CD4-positive, alpha-beta T cell (primary cell): ENCODE measurements around the gene TPSAB1. TPM values are rescaled to one million over a fixed set of nuclear protein-coding genes. Genes with fewer than 3 reads are reported as not detected.

Experiments
- ATAC-seq: fragments of 200-7000 bp; cut with Tn5 transposase; one replicate; pipeline ENCODE4 v1.10.0; 2022; ENCODE audit warnings: mild to moderate bottlenecking; ENCODE audit not compliant: poor library complexity
- CTCF ChIA-PET: fragments of 350-600 bp; sonication (Branson Sonifier 250); formaldehyde crosslinking; loops from one replicate; lab custom pipeline; 2021; ENCODE audit warnings: antibody characterized with exemption, inconsistent platforms; lab: Charles Lee
- POLR2A ChIA-PET: fragments of 350-600 bp; sonication (Branson Sonifier 250); formaldehyde crosslinking; loops from one replicate; lab custom pipeline; 2021; ENCODE audit warnings: antibody characterized with exemption, inconsistent platforms; lab: Charles Lee
- DNase-seq, 14 experiments: peaks; one replicate each; pipeline ENCODE4 v3.0.0-alpha.2; 2013 to 2020; ENCODE audit warnings: mixed read lengths in 2 of 14
- H3K27ac ChIP-seq, 2 donors: one replicate each; pipeline versions ENCODE4 v1.5.1 to v1.7.0; 2013; ENCODE audit warnings: low read length in 2 of 2, low read depth in 1 of 2, mild to moderate bottlenecking in 1 of 2
- H3K27me3 ChIP-seq, 2 experiments: 1 replicate in 1 of 2; 2 replicates in 1 of 2; pipeline versions ENCODE4 v1.6.1 to v1.7.0; 2013; ENCODE audit warnings: low read length in 2 of 2, control low read depth in 1 of 2, mild to moderate bottlenecking in 1 of 2, moderate library complexity in 1 of 2; ENCODE audit not compliant: insufficient read depth in 2 of 2, control insufficient read depth in 1 of 2
- H3K36me3 ChIP-seq: one replicate; pipeline ENCODE4 v1.6.1; 2013; ENCODE audit warnings: low read length, control low read depth; ENCODE audit not compliant: insufficient read depth
- H3K4me1 ChIP-seq: one replicate; pipeline ENCODE4 v1.6.1; 2013; ENCODE audit warnings: low read length, control low read depth; ENCODE audit not compliant: insufficient read depth
- H3K4me3 ChIP-seq: one replicate; pipeline ENCODE4 v1.5.1; 2013; ENCODE audit warnings: mild to moderate bottlenecking, low read length, moderate library complexity
- H3K9me3 ChIP-seq, 2 experiments: 1 replicate in 1 of 2; 2 replicates in 1 of 2; pipeline versions ENCODE4 v1.6.1 to v1.7.0; 2013; ENCODE audit warnings: low read length in 2 of 2, mild to moderate bottlenecking in 2 of 2, control low read depth in 1 of 2, moderate library complexity in 1 of 2; ENCODE audit not compliant: control insufficient read depth in 1 of 2, insufficient read depth in 1 of 2
- H3K27ac Mint-ChIP-seq: one replicate; pipeline ENCODE4 v1.8.0; 2020; ENCODE audit warnings: mixed read lengths
- H3K27me3 Mint-ChIP-seq: one replicate; pipeline ENCODE4 v1.8.0; 2021; ENCODE audit warnings: mixed read lengths
- H3K36me3 Mint-ChIP-seq: one replicate; pipeline ENCODE4 v1.8.0; 2021; ENCODE audit warnings: low read depth, mixed read lengths
- H3K4me1 Mint-ChIP-seq: one replicate; pipeline ENCODE4 v1.8.0; 2021; ENCODE audit warnings: low read depth, mixed read lengths
- H3K4me3 Mint-ChIP-seq: one replicate; pipeline ENCODE4 v1.8.0; 2020; ENCODE audit warnings: mild to moderate bottlenecking, mixed read lengths
- H3K9me3 Mint-ChIP-seq: one replicate; pipeline ENCODE4 v1.8.0; 2020; ENCODE audit warnings: mixed read lengths
- CTCF ChIP-seq: fragments of 200-600 bp; IDR thresholded peaks from one replicate; pipeline ENCODE4 v1.8.0; 2022; ENCODE audit warnings: antibody characterized with exemption, mild to moderate bottlenecking
- intact Hi-C, 2 experiments: fragments of 100-400 bp; cut with DNase I in 1 of 2; cut with micrococcal nuclease in 1 of 2; formaldehyde crosslinking; loops; one replicate each; pipeline versions ENCODE4 v1.15.1 to v1.9.0; 2023 to 2025; cut with DNase I, micrococcal nuclease
- total RNA-seq, 174 experiments: library from RNA in 2 of 174; stranded (reverse) in 2 of 174; gene quantifications; one replicate each; pipeline ENCODE4 v1.2.3 and lab custom pipeline; 2021 to 2026

Gene TPSAB1
- total RNA-seq, 2 experiments from 2014 or later, result 0.22 TPM; not detected in 1

- no peak overlapping the region for H3K27ac Mint-ChIP-seq
- peaks cover 0 to 6% of the 10 kb centered on the region in 2 experiments for H3K9me3 ChIP-seq
- peaks cover 8 to 14% of the 10 kb centered on the region in 2 experiments for H3K27me3 ChIP-seq
- H3K36me3 Mint-ChIP-seq, result no peaks in the 10 kb centered on the region
- ChIA-PET CTCF (no interaction called here), POLR2A (no interaction called here)
- no peak overlapping the region for H3K4me3 Mint-ChIP-seq
- H3K27ac ChIP-seq, result no peak overlapping the region
- no peak for TF ChIP-seq CTCF
- H3K4me1 ChIP-seq, result no peaks in the 10 kb centered on the region
- no peaks in the 10 kb centered on the region for H3K4me1 Mint-ChIP-seq
- H3K27me3 Mint-ChIP-seq, result peaks cover 8% of the 10 kb centered on the region
- DNase-seq (no peak), ATAC-seq (no peak)
- intact Hi-C loops, result no loop called here
- H3K4me3 ChIP-seq, result no peak overlapping the region
- no peaks in the 10 kb centered on the region for H3K36me3 ChIP-seq
- H3K9me3 Mint-ChIP-seq, result no peaks in the 10 kb centered on the region
Observed at GRCh38 chr16:1283296-1283695, 42.8 kb downstream of the TPSAB1 start.

- Mint-ChIP-seq H3K9me3 (no peaks in the 10 kb centered on the region), H3K27ac (no peak overlapping the region), H3K36me3 (no peaks in the 10 kb centered on the region), H3K27me3 (peaks cover 11% of the 10 kb centered on the region), H3K4me1 (no peaks in the 10 kb centered on the region), H3K4me3 (no peak overlapping the region)
- POLR2A ChIA-PET, result no interaction called here
- no peak overlapping the region for H3K27ac ChIP-seq
- ATAC-seq (no peak), DNase-seq (no peak)
- H3K36me3 ChIP-seq, result no peaks in the 10 kb centered on the region
- H3K27me3 ChIP-seq, result peaks cover 15 to 22% of the 10 kb centered on the region in 2 experiments
- H3K9me3 ChIP-seq, result peaks cover 0 to 12% of the 10 kb centered on the region in 2 experiments
- intact Hi-C loops, result no loop called here
- H3K4me1 ChIP-seq, result peaks cover 4% of the 10 kb centered on the region
- CTCF ChIA-PET, result no interaction called here
- no peak overlapping the region for H3K4me3 ChIP-seq
- TF ChIP-seq CTCF, result no peak
Observed at GRCh38 chr16:1283996-1284616, 43.6 kb downstream of the TPSAB1 start.

- no peak overlapping the region for H3K4me3 ChIP-seq
- TF ChIP-seq CTCF, result no peak
- Mint-ChIP-seq H3K36me3 (no peaks in the 10 kb centered on the region), H3K27ac (no peak overlapping the region), H3K4me3 (no peak overlapping the region), H3K4me1 (no peaks in the 10 kb centered on the region), H3K27me3 (peaks cover 26% of the 10 kb centered on the region), H3K9me3 (no peaks in the 10 kb centered on the region)
- no peak overlapping the region for H3K27ac ChIP-seq
- peaks cover 8% of the 10 kb centered on the region for H3K4me1 ChIP-seq
- peaks cover 25 to 34% of the 10 kb centered on the region in 2 experiments for H3K27me3 ChIP-seq
- H3K36me3 ChIP-seq, result no peaks in the 10 kb centered on the region
- intact Hi-C loops, result no loop called here
- no peak for DNase-seq
- CTCF ChIA-PET, result no interaction called here
- H3K9me3 ChIP-seq, result peaks cover 0 to 12% of the 10 kb centered on the region in 2 experiments
- POLR2A ChIA-PET, result no interaction called here
- ATAC-seq, result no peak
Observed at GRCh38 chr16:1285669-1286512, 45.4 kb downstream of the TPSAB1 start.
